HepG2 (cell line): ENCODE measurements around the gene HLA-B. TPM values are rescaled to one million over a fixed set of nuclear protein-coding genes. Genes with fewer than 3 reads are reported as not detected.

ENCODE experiments used
- ASH2L ChIP-seq: fragments of 300-600, 200-600 bp; sonication (generic); IDR thresholded peaks from 2 replicates; pipeline ENCODE4 v1.7.0; 2017; ENCODE audit warnings: low read depth, mild to moderate bottlenecking, moderate library complexity, mixed read lengths, low read length; ENCODE audit not compliant: insufficient read length
- ATF7 ChIP-seq, 2 experiments: fragments of 450-650 bp in 1 of 2; sonication (generic) in 1 of 2; formaldehyde crosslinking in 1 of 2; IDR thresholded peaks; 2 replicates each; pipeline versions ENCODE4 v1.4.0 to v1.6.1; 2016 to 2020; ENCODE audit warnings: antibody characterized with exemption in 1 of 2, mild to moderate bottlenecking in 1 of 2, missing genetic modification reagents in 1 of 2
- DMAP1 ChIP-seq: IDR thresholded peaks from 2 replicates; pipeline ENCODE4 v1.6.1; 2016
- FIP1L1 ChIP-seq: fragments of 200-400 bp; formaldehyde crosslinking; IDR thresholded peaks from 2 replicates; pipeline ENCODE4 v1.6.1; 2018; ENCODE audit warnings: low read depth, mild to moderate bottlenecking, low read length, moderate library complexity, borderline replicate concordance; ENCODE audit not compliant: insufficient read depth
- HOXA3 ChIP-seq: sonication (generic); formaldehyde crosslinking; IDR thresholded peaks from 2 replicates; pipeline ENCODE4 v1.5.0; 2020; ENCODE audit warnings: missing genetic modification reagents
- JDP2 ChIP-seq: sonication (generic); formaldehyde crosslinking; IDR thresholded peaks from 2 replicates; pipeline ENCODE4 v1.8.1; 2022; ENCODE audit warnings: missing genetic modification reagents, borderline replicate concordance
- KAT8 ChIP-seq: IDR thresholded peaks from 2 replicates; pipeline ENCODE4 v1.6.1; 2016; ENCODE audit warnings: missing genetic modification reagents, missing compliant biosample characterization
- KLF13 ChIP-seq: sonication (generic); formaldehyde crosslinking; IDR thresholded peaks from 2 replicates; pipeline ENCODE4 v1.4.0; 2020; ENCODE audit warnings: mild to moderate bottlenecking, missing genetic modification reagents
- PHF8 ChIP-seq: sonication (generic); formaldehyde crosslinking; IDR thresholded peaks from 2 replicates; pipeline ENCODE4 v1.5.0; 2020; ENCODE audit warnings: missing genetic modification reagents
- SALL2 ChIP-seq: sonication (generic); formaldehyde crosslinking; IDR thresholded peaks from 2 replicates; pipeline ENCODE4 v1.8.1; 2023; ENCODE audit warnings: mild to moderate bottlenecking, missing genetic modification reagents, inconsistent platforms
- SMAD1 ChIP-seq: sonication (generic); formaldehyde crosslinking; IDR thresholded peaks from 2 replicates; pipeline ENCODE4 v1.4.0; 2020; ENCODE audit warnings: missing genetic modification reagents, low read depth, mild to moderate bottlenecking, borderline replicate concordance
- ZMAT5 ChIP-seq: sonication (generic); formaldehyde crosslinking; IDR thresholded peaks from 2 replicates; pipeline ENCODE4 v1.5.0; 2020; ENCODE audit warnings: mild to moderate bottlenecking, low read depth, missing genetic modification reagents, borderline replicate concordance
- ZNF574 ChIP-seq: sonication (generic); formaldehyde crosslinking; IDR thresholded peaks from 2 replicates; pipeline ENCODE4 v1.4.0; 2020; ENCODE audit warnings: missing genetic modification reagents
- ZNF678 ChIP-seq: sonication (generic); formaldehyde crosslinking; IDR thresholded peaks from 2 replicates; pipeline ENCODE4 v1.4.0; 2020; ENCODE audit warnings: mild to moderate bottlenecking, missing genetic modification reagents
- ZNF687 ChIP-seq: sonication (generic); formaldehyde crosslinking; IDR thresholded peaks from 2 replicates; pipeline ENCODE4 v1.5.1; 2020; ENCODE audit warnings: mild to moderate bottlenecking, missing genetic modification reagents, moderate library complexity
- polyA plus RNA-seq, 8 experiments: library from polyadenylated mRNA; depleted of rRNA in 3 of 8; stranded (reverse) in 7 of 8; unstranded in 1 of 8; fragments of >200 nt; fragmentation: Illumina TruSeq in 4 of 8; extraction: Trizol in 4 of 8; gene quantifications; 2 replicates each; pipeline versions ENCODE4 v1.2.1 to v1.2.3, GENCODE V29; 2011 to 2016; ENCODE audit warnings: low read depth in 4 of 8, missing spikeins in 1 of 8, mixed read lengths in 1 of 8; ENCODE audit not compliant: insufficient read depth in 1 of 8
- total RNA-seq, 5 experiments: library from RNA; depleted of rRNA; stranded (reverse); fragments of >200 nt; fragmentation: Illumina TruSeq; extraction: Trizol; gene quantifications; 2 replicates each; pipeline ENCODE4 v1.2.3, GENCODE V29; 2016; ENCODE audit warnings: low read depth in 1 of 5
- TF ChIP-seq, protein P1 (sequence below): sonication (generic); formaldehyde crosslinking; IDR thresholded peaks from 2 replicates; pipeline ENCODE4 v1.8.0; 2022; ENCODE audit warnings: missing genetic modification reagents, mild to moderate bottlenecking, moderate library complexity, borderline replicate concordance

Gene HLA-B
- total and polyA plus RNA-seq, 2 of the 13 experiments (the other 11 are each of a cell fraction or from before 2014, with no cell fraction given), result 35.3 to 88.9 TPM

DNA sequence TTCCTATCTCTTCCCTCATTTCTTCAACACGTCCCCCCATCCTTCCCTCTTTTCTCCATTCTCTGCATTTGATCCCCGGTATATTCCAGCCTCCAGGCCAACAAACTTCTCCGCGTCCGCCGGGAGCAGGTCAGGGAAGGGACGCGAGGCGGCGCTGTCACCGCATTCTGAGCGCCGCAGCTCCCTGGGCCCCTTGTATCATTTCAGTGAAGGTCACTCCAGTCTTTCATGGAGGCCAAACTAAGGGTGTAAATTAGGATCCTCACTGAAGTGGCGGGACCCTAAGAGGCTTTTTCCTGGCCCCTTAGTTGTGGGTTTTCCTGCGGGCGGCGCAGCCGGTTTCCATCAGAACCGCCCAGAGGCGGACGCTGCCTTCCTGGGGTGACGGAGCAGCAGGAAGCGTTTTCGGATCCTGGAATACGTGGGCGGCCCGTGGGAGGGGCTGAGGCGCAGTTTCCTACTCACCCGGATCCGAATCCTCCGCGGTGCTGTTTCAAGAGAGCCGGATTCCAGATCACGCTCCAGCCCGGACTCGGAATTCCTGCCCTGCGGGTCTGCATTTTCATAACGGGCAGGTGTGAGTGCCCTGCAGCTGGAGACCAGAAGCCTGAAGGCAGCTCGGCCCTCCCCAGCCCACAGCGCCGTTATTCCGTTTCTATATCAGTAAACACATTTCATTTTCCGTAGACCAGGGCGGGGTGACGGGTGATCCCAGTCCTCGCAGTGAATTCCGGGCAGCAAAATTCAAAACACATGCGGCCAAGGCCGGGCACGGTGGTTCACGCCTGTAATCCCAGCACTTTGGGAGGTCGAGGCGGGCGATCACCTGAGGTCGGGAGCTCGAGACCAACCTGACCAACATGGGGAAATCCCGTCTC lies 42.8 kb upstream of the HLA-B start (continued):
- TF ChIP-seq ZNF687 (CRISPR knock-in tag) (peak; percentile 78), ASH2L (no peak), KAT8 (CRISPR knock-in tag) (peak; percentile 81), ZNF678 (no peak; the same call in 1 of the 2 replicates), KLF13 (CRISPR knock-in tag) (no peak), SMAD1 (CRISPR knock-in tag) (peak; percentile 92; the same call in 1 of the 2 replicates), ZMAT5 (CRISPR knock-in tag) (no peak), DMAP1 (CRISPR knock-in tag) (peak; percentile 78), SALL2 (CRISPR knock-in tag) (peak; percentile 33; the same call in 1 of the 2 replicates), JDP2 (CRISPR knock-in tag) (no peak), FIP1L1 (no peak), PHF8 (CRISPR knock-in tag) (peak; percentile 80), HOXA3 (CRISPR knock-in tag) (peak; percentile 64), ATF7 (IDR thresholded peaks at IDR 0.05) (no peak), ATF7 (CRISPR knock-in tag; IDR thresholded peaks at IDR 0.05) (no peak; the same call in 1 of the 2 replicates), ZNF574 (peak; percentile 77)
- TF ChIP-seq, protein P1, sequence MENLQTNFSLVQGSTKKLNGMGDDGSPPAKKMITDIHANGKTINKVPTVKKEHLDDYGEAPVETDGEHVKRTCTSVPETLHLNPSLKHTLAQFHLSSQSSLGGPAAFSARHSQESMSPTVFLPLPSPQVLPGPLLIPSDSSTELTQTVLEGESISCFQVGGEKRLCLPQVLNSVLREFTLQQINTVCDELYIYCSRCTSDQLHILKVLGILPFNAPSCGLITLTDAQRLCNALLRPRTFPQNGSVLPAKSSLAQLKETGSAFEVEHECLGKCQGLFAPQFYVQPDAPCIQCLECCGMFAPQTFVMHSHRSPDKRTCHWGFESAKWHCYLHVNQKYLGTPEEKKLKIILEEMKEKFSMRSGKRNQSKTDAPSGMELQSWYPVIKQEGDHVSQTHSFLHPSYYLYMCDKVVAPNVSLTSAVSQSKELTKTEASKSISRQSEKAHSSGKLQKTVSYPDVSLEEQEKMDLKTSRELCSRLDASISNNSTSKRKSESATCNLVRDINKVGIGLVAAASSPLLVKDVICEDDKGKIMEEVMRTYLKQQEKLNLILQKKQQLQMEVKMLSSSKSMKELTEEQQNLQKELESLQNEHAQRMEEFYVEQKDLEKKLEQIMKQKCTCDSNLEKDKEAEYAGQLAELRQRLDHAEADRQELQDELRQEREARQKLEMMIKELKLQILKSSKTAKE (CRISPR knock-in tag), result no peak
